Fibroblast of villous mesenchyme (primary cell): Measurements from ENCODE around the gene BOC. TPM values are rescaled to one million over a fixed set of nuclear protein-coding genes. Genes with fewer than 3 reads are reported as not detected.

Source experiments
- DNase-seq: peaks from one replicate; pipeline ENCODE4 v3.0.0-alpha.2; 2010; ENCODE audit warnings: low read depth
- H3K4me3 ChIP-seq: 2 replicates; pipeline ENCODE4 v1.5.1; 2011; ENCODE audit warnings: low read depth, mild to moderate bottlenecking, low read length
- CTCF ChIP-seq: IDR thresholded peaks from 2 replicates; pipeline ENCODE4 v1.5.1; 2012; ENCODE audit warnings: low read depth, mild to moderate bottlenecking, low read length; ENCODE audit not compliant: insufficient read depth
- total RNA-seq: library from RNA; depleted of rRNA; stranded (reverse); fragments of >200 nt; gene quantifications from 2 replicates; pipeline ENCODE4 v1.2.3, GENCODE V29; 2012

The BOC gene
- total RNA-seq, result 10.6 and 14.2 TPM in 2 replicates

GRCh38 chr3:113211330-113212149 lies at the start of gene BOC:
Gene BOC, plus strand, starts transcription at chr3:113211557. Its CDS starts 38,246 bp downstream, at chr3:113249803.
- TF ChIP-seq CTCF, result no peak
- peak within 1 kb of the TSS; percentile 67 for H3K4me3 ChIP-seq
- DNase-seq, result peak; percentile 51

GRCh38 chr3:113161661-113162060 lies 49.7 kb upstream of the BOC start:
- no peak for TF ChIP-seq CTCF
- H3K4me3 ChIP-seq, result no peak overlapping the region
- no peak for DNase-seq

- DNase-seq, result no peak
- H3K4me3 ChIP-seq, result no peak overlapping the region
- no peak for TF ChIP-seq CTCF
Observed at GRCh38 chr3:113163152-113163551, 48.2 kb upstream of the BOC start.

GRCh38 chr3:113165841-113166240 lies 45.5 kb upstream of the BOC start:
- no peak for DNase-seq
- TF ChIP-seq CTCF, result no peak
- no peak overlapping the region for H3K4me3 ChIP-seq

GRCh38 chr3:113166357-113166718 lies 45.0 kb upstream of the BOC start:
- DNase-seq, result no peak
- no peak overlapping the region for H3K4me3 ChIP-seq
- no peak for TF ChIP-seq CTCF

- DNase-seq, result peak; percentile 61
- H3K4me3 ChIP-seq, result no peak overlapping the region
- no peak for TF ChIP-seq CTCF
Observed at GRCh38 chr3:113166719-113167492, 44.5 kb upstream of the BOC start.
